Stomach smooth muscle (tissue), 2 donors: ENCODE results near the gene TBC1D14.
"Not testable (repeated sequence)": the region's sequence is repeated elsewhere in the genome, so short reads cannot be mapped to it uniquely, and the experiment has no call there.

Experiments used
- H3K27ac ChIP-seq: one replicate; pipeline ENCODE4 v1.7.0; 2013; ENCODE audit warnings: mild to moderate bottlenecking, low read length, inconsistent platforms
- H3K27me3 ChIP-seq, 2 donors: one replicate each; pipeline ENCODE4 v1.7.0; 2013; ENCODE audit warnings: low read length in 2 of 2; ENCODE audit not compliant: insufficient read depth in 2 of 2, control insufficient read depth in 1 of 2
- H3K36me3 ChIP-seq, 2 donors: one replicate each; pipeline ENCODE4 v1.7.0; 2013; ENCODE audit warnings: low read length in 2 of 2; ENCODE audit not compliant: control insufficient read depth in 2 of 2, insufficient read depth in 2 of 2
- H3K4me1 ChIP-seq: one replicate; pipeline ENCODE4 v1.7.0; 2013; ENCODE audit warnings: low read length; ENCODE audit not compliant: control insufficient read depth, insufficient read depth
- H3K4me3 ChIP-seq, 2 donors: one replicate each; pipeline ENCODE4 v1.7.0; 2013; ENCODE audit warnings: low read length in 2 of 2
- H3K9ac ChIP-seq, 2 donors: one replicate each; pipeline ENCODE4 v1.7.0; 2013; ENCODE audit warnings: low read length in 2 of 2, mild to moderate bottlenecking in 1 of 2
- H3K9me3 ChIP-seq, 2 donors: one replicate each; pipeline ENCODE4 v1.7.0; 2013; ENCODE audit warnings: low read length in 2 of 2; ENCODE audit not compliant: control insufficient read depth in 2 of 2
- donor health status: healthy.
- donor health status: Pancreatic carcinoma.

The TBC1D14 gene

GRCh38 chr4:6890971-6891370 is 18.7 kb upstream of the TBC1D14 start:
- H3K9me3 ChIP-seq, H3K27ac ChIP-seq, H3K9ac ChIP-seq, H3K4me3 ChIP-seq, H3K36me3 ChIP-seq, H3K27me3 ChIP-seq: not testable (repeated sequence)
- H3K4me1 ChIP-seq, result peaks cover 18% of the 10 kb centered on the region

GRCh38 chr4:6891436-6892170 is 18.0 kb upstream of the TBC1D14 start:
- no peaks in the 10 kb centered on the region for H3K27me3 ChIP-seq
- H3K4me1 ChIP-seq, result peaks cover 12% of the 10 kb centered on the region
- no peak overlapping the region for H3K27ac ChIP-seq
- H3K9me3 ChIP-seq, result no peaks in the 10 kb centered on the region
- no peak overlapping the region for H3K4me3 ChIP-seq
- H3K9ac ChIP-seq, result no peak overlapping the region
- no peaks in the 10 kb centered on the region for H3K36me3 ChIP-seq

- Histone ChIP-seq H3K4me1 (peaks cover 11% of the 10 kb centered on the region), H3K9ac (no peak overlapping the region), H3K36me3 (no peaks in the 10 kb centered on the region), H3K9me3 (no peaks in the 10 kb centered on the region), H3K27ac (no peak overlapping the region), H3K27me3 (no peaks in the 10 kb centered on the region), H3K4me3 (peak overlapping the region in 1 of 2 donors; percentile 35)
These were observed 17.3 kb upstream of the TBC1D14 start for GRCh38 chr4:6892190-6892908.

GRCh38 chr4:6892909-6893202 is 16.8 kb upstream of the TBC1D14 start:
- Histone ChIP-seq H3K27ac (no peak overlapping the region), H3K36me3 (no peaks in the 10 kb centered on the region), H3K27me3 (no peaks in the 10 kb centered on the region), H3K9me3 (no peaks in the 10 kb centered on the region), H3K4me3 (no peak overlapping the region), H3K4me1 (peaks cover 10% of the 10 kb centered on the region), H3K9ac (no peak overlapping the region)

- Histone ChIP-seq H3K4me1 (peaks cover 10% of the 10 kb centered on the region), H3K27ac (no peak overlapping the region), H3K9me3 (no peaks in the 10 kb centered on the region), H3K27me3 (no peaks in the 10 kb centered on the region), H3K36me3 (no peaks in the 10 kb centered on the region), H3K4me3 (no peak overlapping the region), H3K9ac (no peak overlapping the region)
These were observed 16.1 kb upstream of the TBC1D14 start for GRCh38 chr4:6893449-6894085.

GRCh38 chr4:6894086-6894478 is 15.5 kb upstream of the TBC1D14 start:
- H3K9me3 ChIP-seq, result no peaks in the 10 kb centered on the region
- peaks cover 10% of the 10 kb centered on the region for H3K4me1 ChIP-seq
- H3K9ac ChIP-seq, result no peak overlapping the region
- no peak overlapping the region for H3K4me3 ChIP-seq
- no peaks in the 10 kb centered on the region for H3K27me3 ChIP-seq
- H3K36me3 ChIP-seq, result no peaks in the 10 kb centered on the region
- no peak overlapping the region for H3K27ac ChIP-seq

- Histone ChIP-seq H3K27me3 (no peaks in the 10 kb centered on the region), H3K27ac (no peak overlapping the region), H3K4me1 (peaks cover 10% of the 10 kb centered on the region), H3K9me3 (no peaks in the 10 kb centered on the region), H3K36me3 (no peaks in the 10 kb centered on the region), H3K4me3 (no peak overlapping the region), H3K9ac (no peak overlapping the region)
These were observed 14.8 kb upstream of the TBC1D14 start for GRCh38 chr4:6894528-6895498.

- Histone ChIP-seq H3K4me1 (peaks cover 10% of the 10 kb centered on the region), H3K27ac (no peak overlapping the region), H3K27me3 (no peaks in the 10 kb centered on the region), H3K9me3 (no peaks in the 10 kb centered on the region), H3K4me3 (no peak overlapping the region), H3K36me3 (no peaks in the 10 kb centered on the region), H3K9ac (no peak overlapping the region)
These were observed 13.6 kb upstream of the TBC1D14 start for GRCh38 chr4:6896035-6896434.

GRCh38 chr4:6898763-6899162 is 10.9 kb upstream of the TBC1D14 start:
- H3K4me1 ChIP-seq, result no peaks in the 10 kb centered on the region
- H3K27ac ChIP-seq, result no peak overlapping the region
- H3K4me3 ChIP-seq, result no peak overlapping the region
- no peaks in the 10 kb centered on the region for H3K27me3 ChIP-seq
- H3K9ac ChIP-seq, result no peak overlapping the region
- H3K36me3 ChIP-seq, result no peaks in the 10 kb centered on the region
- no peaks in the 10 kb centered on the region for H3K9me3 ChIP-seq

- H3K27me3 ChIP-seq, result no peaks in the 10 kb centered on the region
These were observed 9.3 kb upstream of the TBC1D14 start for GRCh38 chr4:6900181-6900812.

More at GRCh38 chr4:6900181-6900812, 9.3 kb upstream of the TBC1D14 start:
- no peaks in the 10 kb centered on the region for H3K4me1 ChIP-seq
- no peaks in the 10 kb centered on the region for H3K36me3 ChIP-seq
- H3K27ac ChIP-seq, result no peak overlapping the region
- H3K9ac ChIP-seq, result no peak overlapping the region
- no peaks in the 10 kb centered on the region for H3K9me3 ChIP-seq
- no peak overlapping the region for H3K4me3 ChIP-seq
